Measurements from ENCODE around the gene CDS2. TPM values are rescaled to one million over a fixed set of nuclear protein-coding genes. Genes with fewer than 3 reads are reported as not detected.
A peak's percentile ranks its signal among the peaks of the same experiment; 100 is the strongest.

The CDS2 gene
- total RNA-seq, 6 experiments from 2014 or later: 13.7 to 42.3 (median 31.6) TPM

DNA sequence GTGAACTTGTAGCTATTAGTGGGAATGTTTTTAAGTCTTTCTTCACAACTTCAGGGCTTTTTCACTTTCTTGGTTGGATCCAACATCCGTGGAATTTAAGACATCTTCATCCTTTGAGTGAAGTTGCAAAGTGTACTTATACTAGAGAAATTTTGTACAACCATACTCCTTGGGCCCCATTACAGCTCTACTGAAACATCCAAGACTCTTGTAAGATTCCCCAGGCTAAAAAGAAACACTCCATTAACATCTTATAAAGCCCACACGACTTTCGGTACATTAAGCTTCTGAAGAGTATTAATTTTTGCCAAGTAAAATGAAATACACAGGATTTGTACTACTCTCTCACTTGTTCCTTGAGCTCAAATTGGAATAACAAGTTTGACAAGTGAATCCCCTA is 12.4 kb upstream of the CDS2 start:
- Histone ChIP-seq H3K36me3 (peaks cover 0 to 47% (median 5%) of the 10 kb centered on the region in 4 donors), H3K4me3 (no peak overlapping the region), H3K4me1 (peaks cover 0 to 21% (median 8%) of the 10 kb centered on the region in 4 donors), H3K27me3 (no peaks in the 10 kb centered on the region), H3K9me3 (no peaks in the 10 kb centered on the region), H3K27ac (no peak overlapping the region)
- WGBS (ENCODE audit: insufficient coverage, low coverage, low lambda C conversion rate, missing lambda C conversion rate): 53% methylated on average over 3 of the region's 3 CpGs
- TF ChIP-seq, protein P1, sequence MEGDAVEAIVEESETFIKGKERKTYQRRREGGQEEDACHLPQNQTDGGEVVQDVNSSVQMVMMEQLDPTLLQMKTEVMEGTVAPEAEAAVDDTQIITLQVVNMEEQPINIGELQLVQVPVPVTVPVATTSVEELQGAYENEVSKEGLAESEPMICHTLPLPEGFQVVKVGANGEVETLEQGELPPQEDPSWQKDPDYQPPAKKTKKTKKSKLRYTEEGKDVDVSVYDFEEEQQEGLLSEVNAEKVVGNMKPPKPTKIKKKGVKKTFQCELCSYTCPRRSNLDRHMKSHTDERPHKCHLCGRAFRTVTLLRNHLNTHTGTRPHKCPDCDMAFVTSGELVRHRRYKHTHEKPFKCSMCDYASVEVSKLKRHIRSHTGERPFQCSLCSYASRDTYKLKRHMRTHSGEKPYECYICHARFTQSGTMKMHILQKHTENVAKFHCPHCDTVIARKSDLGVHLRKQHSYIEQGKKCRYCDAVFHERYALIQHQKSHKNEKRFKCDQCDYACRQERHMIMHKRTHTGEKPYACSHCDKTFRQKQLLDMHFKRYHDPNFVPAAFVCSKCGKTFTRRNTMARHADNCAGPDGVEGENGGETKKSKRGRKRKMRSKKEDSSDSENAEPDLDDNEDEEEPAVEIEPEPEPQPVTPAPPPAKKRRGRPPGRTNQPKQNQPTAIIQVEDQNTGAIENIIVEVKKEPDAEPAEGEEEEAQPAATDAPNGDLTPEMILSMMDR (IDR thresholded peaks at IDR 0.05): no peak
- no peak for TF ChIP-seq POLR2A (IDR thresholded peaks at IDR 0.05)
- ATAC-seq: no peak
- no peak for DNase-seq
- intact Hi-C loops (cut with DNase I): no loop called here

DNA sequence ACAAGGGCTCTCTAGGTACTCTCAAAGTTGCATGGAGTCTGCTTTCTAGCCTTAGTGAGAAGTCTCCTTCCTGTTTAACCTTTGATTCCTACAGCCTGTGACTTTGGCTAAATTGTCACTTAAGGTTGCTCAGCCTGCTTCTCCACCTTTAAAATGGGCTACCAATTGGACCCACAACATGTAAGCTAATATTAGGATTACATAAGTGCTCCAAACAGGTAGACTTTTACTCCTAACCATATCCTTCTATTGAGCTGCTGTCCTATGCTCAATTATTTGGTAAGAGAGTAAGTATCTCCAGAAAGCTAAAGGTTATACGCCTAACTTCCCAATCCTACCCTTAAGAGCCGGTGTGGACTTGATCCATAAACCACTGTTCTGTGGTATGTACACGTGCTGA is 9.9 kb upstream of the CDS2 start:
- Histone ChIP-seq H3K27me3 (no peaks in the 10 kb centered on the region), H3K9me3 (no peaks in the 10 kb centered on the region), H3K27ac (no peak overlapping the region), H3K4me3 (no peak overlapping the region), H3K4me1 (peaks cover 0 to 18% (median 8%) of the 10 kb centered on the region in 4 donors), H3K36me3 (peaks cover 0 to 31% (median 5%) of the 10 kb centered on the region in 4 donors)
- no peak for DNase-seq
- intact Hi-C loops (cut with DNase I): no loop called here
- ATAC-seq: no peak
- TF ChIP-seq POLR2A (IDR thresholded peaks at IDR 0.05): no peak
- WGBS (ENCODE audit: insufficient coverage, low coverage, low lambda C conversion rate, missing lambda C conversion rate): 68% methylated on average over 3 of the region's 3 CpGs

DNA sequence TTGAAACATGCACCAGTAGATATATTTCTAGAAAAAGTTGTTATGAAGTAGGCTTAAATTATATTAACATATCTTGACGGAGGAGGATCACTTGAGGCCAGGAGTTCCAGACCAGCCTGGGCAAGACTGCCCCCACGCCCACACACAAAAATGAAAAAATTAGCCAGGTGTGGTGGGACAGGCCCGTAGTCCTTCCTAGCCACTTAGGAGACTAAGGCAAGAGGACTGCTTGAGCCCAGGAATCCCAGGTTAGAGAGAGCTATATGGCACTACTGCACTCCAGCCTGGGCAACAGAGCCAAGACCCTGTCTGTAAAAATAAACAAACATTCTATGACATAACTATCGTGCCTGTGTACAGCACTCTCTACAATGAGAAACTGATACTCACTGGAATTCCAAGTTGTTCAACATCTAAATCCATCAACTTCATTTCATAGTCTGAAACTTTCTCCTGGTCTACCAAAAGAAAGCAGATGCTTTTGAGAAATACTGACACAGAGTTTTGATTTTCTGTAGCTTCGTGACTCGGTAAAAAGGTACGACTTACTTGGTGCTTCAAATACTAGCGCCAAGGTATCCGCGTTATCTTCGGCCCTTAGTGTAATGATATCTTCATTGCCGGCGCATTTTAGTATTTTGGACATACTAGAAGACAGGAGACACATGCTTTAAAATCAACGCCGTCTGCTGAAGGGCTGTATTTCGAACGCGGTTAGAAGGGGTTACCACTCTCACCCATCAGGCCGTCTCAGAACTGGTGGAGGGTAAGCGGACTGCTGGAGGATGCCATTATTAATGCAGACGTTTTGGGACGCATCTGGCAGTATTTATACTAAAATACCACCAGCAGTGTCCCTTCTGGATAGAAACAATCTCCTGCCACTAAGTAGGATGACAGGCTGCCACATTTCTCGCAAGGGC is 8.3 kb upstream of the CDS2 start:
- no peak for TF ChIP-seq POLR2A (IDR thresholded peaks at IDR 0.05)
- TF ChIP-seq, protein P1 (IDR thresholded peaks at IDR 0.05): no peak
- DNase-seq (no peak), ATAC-seq (no peak)
- intact Hi-C loops (cut with DNase I): no loop called here
- peaks cover 0 to 15% (median 6%) of the 10 kb centered on the region in 4 donors for H3K4me1 ChIP-seq
- 16% methylated on average over 22 of the region's 23 CpGs for WGBS (ENCODE audit: insufficient coverage, low coverage, low lambda C conversion rate, missing lambda C conversion rate)
- peaks cover 0 to 31% (median 5%) of the 10 kb centered on the region in 4 donors for H3K36me3 ChIP-seq
- H3K9me3 ChIP-seq: no peaks in the 10 kb centered on the region
- no peaks in the 10 kb centered on the region for H3K27me3 ChIP-seq
- H3K4me3 ChIP-seq: peak overlapping the region; percentile 72 to 87 (median 81)
- H3K27ac ChIP-seq: no peak overlapping the region

DNA sequence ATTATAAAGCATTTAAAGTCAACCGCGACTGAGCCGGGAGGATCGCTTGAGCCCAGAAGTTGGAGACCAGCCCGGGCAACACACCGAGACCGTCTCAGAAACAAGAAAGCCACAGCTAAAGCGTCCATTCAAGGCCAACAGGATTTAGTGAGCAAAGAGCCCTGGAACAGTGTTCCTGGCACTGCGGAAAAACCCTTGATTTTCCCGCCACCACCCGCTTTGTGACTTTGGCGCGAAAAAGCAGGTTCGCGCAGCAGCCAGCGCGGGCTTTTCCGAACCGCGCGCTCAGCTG is 7.7 kb upstream of the CDS2 start:
- Histone ChIP-seq H3K4me3 (peak overlapping the region; percentile 72 to 87 (median 81)), H3K27ac (no peak overlapping the region)
- intact Hi-C loops (cut with DNase I): no loop called here

More for the DNA sequence above, 7.7 kb upstream of the CDS2 start:
- peaks cover 0 to 31% (median 5%) of the 10 kb centered on the region in 4 donors for H3K36me3 ChIP-seq
- no peak for TF ChIP-seq POLR2A (IDR thresholded peaks at IDR 0.05)
- TF ChIP-seq, protein P1 (IDR thresholded peaks at IDR 0.05): no peak
- no peaks in the 10 kb centered on the region for H3K9me3 ChIP-seq
- DNase-seq: no peak
- H3K4me1 ChIP-seq: peaks cover 0 to 10% (median 5%) of the 10 kb centered on the region in 4 donors
- WGBS (ENCODE audit: insufficient coverage, low coverage, low lambda C conversion rate, missing lambda C conversion rate): 0% methylated on average over 4 of the region's 21 CpGs
- H3K27me3 ChIP-seq: no peaks in the 10 kb centered on the region
- no peak for ATAC-seq
